Right ventricle myocardium superior (tissue), 1 donor: ENCODE measurements around the gene DISC1. TPM values are rescaled to one million over a fixed set of nuclear protein-coding genes. Genes with fewer than 3 reads are reported as not detected.
"Not testable (repeated sequence)": the region's sequence is repeated elsewhere in the genome, so short reads cannot be mapped to it uniquely, and the experiment has no call there.

ENCODE experiments used
- ATAC-seq: fragments of 200-7000 bp; cut with Tn5 transposase; one replicate; pipeline ENCODE4 v1.9.1; 2020; ENCODE audit warnings: mild to moderate bottlenecking; ENCODE audit not compliant: poor library complexity
- DNase-seq: peaks from one replicate; pipeline ENCODE4 v3.0.0-alpha.2; 2020
- intact Hi-C: fragments of 100-400 bp; cut with DNase I; formaldehyde crosslinking; loops from one replicate; pipeline ENCODE4 v1.11.2; 2022
- total RNA-seq: library from RNA; stranded (reverse); fragmentation: NEBNext Ultra II Directional; extraction: Animal tissue kit (Norgen Biotek cat#: 25700); gene quantifications from one replicate; pipeline ENCODE4 v1.2.1, GENCODE V29; 2021
- donor health status: DM: no; HTN: yes; CAD: no; lungs with severe emphysema.

The DISC1 gene
- total RNA-seq, 1 donor from 2014 or later, result 3.0 TPM

- intact Hi-C loops, result no loop called here
- peak; percentile 53 for DNase-seq
- no peak for ATAC-seq
Observed at GRCh38 chr1:231629132-231629531, 2.5 kb downstream of the DISC1 start.

GRCh38 chr1:231630558-231631205 is 4.1 kb downstream of the DISC1 start:
- intact Hi-C loops, result no loop called here
- ATAC-seq (no peak), DNase-seq (no peak)

DNA sequence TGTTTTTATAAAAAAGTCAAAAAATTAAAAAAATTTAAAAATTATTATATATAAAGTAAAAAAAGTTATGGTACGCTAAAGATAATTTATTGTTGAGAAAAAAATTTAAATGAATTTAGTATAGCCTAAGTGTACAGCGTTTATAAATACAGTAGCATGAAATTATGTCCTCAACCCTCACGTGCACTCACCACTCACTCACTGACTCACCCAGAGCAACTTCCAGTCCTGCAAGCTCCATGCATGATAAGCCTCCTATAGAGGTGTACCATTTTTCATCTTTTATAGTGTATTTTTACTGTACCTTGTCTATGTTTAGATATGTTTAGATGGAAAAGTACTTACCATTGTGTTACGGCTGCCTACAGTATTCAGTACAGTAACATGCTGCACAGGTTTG is 5.1 kb downstream of the DISC1 start:
- DNase-seq (no peak), ATAC-seq (no peak)
- intact Hi-C loops, result no loop called here

GRCh38 chr1:231632119-231632518 is 5.5 kb downstream of the DISC1 start:
- DNase-seq (no peak), ATAC-seq (no peak)
- intact Hi-C loops, result no loop called here

DNA sequence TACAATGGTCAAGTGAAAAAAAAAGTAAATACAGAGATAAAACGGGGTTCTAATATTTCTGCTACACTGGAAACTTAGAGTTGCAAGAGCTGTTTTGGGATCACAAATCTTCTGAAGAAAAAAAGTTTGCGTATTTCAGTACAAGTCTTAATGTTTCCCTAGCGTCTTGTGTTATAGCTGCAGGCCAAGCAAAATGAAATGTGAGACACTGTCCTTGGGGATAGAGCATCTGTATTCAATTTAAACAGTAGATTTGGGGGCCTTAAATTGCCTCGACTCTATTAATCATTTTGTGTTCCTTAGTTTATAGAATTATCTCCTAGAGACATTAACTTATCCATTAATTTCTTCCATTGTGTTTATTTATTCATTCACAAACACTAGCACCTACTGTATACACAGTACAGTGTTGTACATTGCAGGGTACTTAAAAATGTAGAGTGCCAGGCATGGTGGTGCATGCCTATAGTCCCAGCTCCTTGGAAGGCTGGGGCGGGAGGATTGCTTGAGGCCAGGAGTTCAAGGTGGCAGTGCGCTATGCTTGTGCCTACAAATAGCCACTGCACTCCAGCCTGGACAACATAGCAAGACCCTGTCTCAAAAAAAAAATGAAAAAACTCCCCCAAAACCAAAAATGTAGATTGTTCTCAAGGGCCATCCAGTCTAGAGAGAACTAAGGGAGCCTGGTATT is 7.9 kb downstream of the DISC1 start:
- intact Hi-C loops, result no loop called here
- DNase-seq, result no peak
- ATAC-seq, result no peak

- intact Hi-C loops, result no loop called here
- DNase-seq (no peak), ATAC-seq (peak; percentile 36)
Observed at GRCh38 chr1:231636157-231636556, 9.6 kb downstream of the DISC1 start.

DNA sequence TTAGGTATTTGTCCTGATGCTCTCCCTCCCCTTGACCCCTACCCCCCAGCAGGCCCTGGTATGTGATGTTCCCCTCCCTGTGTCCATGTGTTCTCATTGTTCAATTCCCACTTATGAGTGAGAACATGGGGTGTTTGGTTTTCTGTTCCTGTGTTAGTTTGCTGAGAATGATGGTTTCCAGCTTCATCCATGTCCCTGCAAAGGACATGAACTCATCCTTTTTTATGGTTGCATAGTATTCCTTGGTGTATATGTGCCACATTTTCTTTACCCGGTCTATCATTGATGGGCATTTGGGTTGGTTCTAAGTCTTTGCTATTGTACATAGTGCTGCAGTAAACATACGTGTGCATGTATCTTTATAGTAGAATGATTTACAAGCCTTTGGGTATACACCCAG is 10.3 kb downstream of the DISC1 start:
- intact Hi-C loops, DNase-seq, ATAC-seq: not testable (repeated sequence)

- intact Hi-C loops, result no loop called here
- DNase-seq, result no peak
- ATAC-seq, result no peak
Observed at GRCh38 chr1:231638647-231639046, 12.1 kb downstream of the DISC1 start.

DNA sequence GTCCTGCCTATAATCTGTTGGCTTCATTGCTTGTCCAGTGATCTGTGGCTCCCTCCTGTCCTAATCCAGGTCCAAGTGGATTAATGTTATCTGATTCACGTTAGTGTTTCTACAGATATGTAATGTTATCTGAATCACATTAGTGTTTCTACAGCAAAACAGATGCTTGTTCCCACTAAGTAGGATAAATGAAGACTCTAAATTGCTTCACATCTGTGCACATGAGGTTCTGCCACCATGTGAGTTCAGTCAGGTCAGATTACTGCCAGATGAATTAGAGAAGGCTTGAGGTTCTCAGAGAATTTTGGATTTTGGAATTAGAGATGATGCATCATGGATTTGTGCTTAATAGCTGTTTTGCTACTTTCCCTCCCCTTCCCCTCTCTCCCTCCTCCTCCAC is 13.2 kb downstream of the DISC1 start:
- no peak for ATAC-seq
- intact Hi-C loops, result no loop called here
- DNase-seq, result no peak

- DNase-seq, intact Hi-C loops, ATAC-seq: not testable (repeated sequence)
Observed at GRCh38 chr1:231641444-231641843, 14.9 kb downstream of the DISC1 start.

GRCh38 chr1:231642061-231642460 is 15.5 kb downstream of the DISC1 start:
- intact Hi-C loops, ATAC-seq: not testable (repeated sequence)

GRCh38 chr1:231642618-231643017 is 16.0 kb downstream of the DISC1 start:
- intact Hi-C loops, result no loop called here
- ATAC-seq, result peak; percentile 45
- no peak for DNase-seq

More at GRCh38 chr1:231642061-231642460, 15.5 kb downstream of the DISC1 start:
- not testable (repeated sequence) for DNase-seq

DNA sequence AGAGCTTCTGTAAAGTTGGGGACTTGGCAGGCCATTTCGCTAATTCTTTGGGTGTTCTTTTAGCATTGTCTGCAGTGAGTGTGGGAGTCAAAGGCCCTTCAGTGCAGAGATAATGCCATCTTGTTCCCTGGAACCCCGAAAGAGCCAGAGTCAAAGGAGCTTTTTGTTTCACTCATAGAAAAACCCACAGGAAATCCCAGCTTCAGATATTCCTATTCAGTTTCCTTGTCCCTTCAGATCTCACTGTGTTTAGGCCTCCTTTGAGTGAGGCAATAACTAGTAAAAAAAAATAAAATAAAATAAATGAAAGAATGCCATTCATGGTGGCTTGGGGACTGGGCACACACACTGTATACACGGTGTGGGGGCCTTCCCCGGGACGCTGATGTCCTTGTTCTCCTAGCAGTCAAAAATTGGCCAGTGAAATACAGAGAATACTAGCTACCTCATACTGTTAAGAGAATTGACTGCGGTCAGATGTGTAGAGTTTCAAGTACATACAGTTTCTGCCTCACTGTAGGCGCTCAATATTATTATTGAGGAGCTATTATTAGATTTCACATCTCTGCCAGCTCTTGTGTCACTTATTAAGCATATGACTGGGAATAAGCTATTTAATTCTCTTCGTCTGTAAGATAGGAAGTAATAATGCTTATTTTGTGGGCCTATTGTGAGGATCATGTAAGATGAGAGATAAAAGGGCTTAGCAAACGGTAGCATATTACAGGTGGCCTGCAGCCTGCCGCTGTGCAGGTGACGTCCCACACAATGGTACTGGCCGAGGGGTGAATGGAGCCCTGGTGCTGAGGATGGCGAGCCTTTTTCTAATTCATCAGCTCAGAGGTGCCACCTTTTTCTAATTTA is 16.7 kb downstream of the DISC1 start:
- intact Hi-C loops, result no loop called here
- DNase-seq, result no peak
- ATAC-seq, result peak; percentile 85

- no peak for DNase-seq
- ATAC-seq, result peak; percentile 16
- intact Hi-C loops, result no loop called here
Observed at GRCh38 chr1:231643935-231644237, 17.3 kb downstream of the DISC1 start.

GRCh38 chr1:231645634-231646033 is 19.0 kb downstream of the DISC1 start:
- intact Hi-C loops, ATAC-seq, DNase-seq: not testable (repeated sequence)

DNA sequence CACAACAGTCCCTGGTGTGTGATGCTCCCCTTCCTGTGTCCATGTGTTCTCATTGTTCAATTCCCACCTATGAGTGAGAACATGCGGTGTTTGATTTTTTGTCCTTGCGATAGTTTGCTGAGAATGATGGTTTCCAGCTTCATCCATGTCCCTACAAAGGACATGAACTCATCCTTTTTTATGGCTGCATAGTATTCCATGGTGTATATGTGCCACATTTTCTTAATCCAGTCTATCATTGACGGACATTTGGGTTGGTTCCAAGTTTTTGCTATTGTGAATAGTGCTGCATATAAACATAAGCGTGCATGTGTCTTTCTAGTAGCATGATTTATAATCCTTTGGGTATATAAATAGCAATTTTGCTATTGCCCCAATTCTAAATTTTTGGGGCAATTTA is 19.6 kb downstream of the DISC1 start:
- DNase-seq, ATAC-seq, intact Hi-C loops: not testable (repeated sequence)

DNA sequence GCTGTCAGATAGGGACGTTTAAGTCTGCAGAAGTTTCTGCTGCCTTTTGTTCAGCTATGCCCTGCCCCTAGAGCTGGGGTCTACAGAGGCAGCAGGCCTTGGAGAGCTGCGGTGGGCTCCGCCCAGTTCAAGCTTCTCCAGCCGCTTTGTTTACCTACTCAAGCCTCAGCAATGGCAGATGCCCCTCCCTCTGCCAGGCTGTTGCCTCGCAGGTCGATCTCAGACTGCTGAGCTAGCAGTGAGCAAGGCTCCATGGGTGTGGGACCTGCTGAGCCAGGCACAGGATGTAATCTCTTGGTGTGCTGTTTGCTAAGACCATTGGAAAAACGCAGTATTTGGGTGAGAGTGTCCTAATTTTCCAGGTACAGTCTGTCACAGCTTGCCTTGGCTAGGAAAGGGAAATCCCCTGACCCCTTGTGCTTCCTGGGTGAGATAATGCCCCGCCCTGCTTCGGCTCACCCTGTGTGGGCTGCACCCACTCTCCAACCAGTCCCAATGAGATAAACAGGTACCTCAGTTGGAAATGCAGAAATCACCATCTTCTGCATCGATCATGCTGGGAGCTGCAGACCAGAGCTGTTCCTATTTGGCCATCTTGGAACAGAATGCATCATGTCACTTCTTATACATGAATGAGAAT is 25.2 kb downstream of the DISC1 start:
- DNase-seq, intact Hi-C loops, ATAC-seq: not testable (repeated sequence)

DNA sequence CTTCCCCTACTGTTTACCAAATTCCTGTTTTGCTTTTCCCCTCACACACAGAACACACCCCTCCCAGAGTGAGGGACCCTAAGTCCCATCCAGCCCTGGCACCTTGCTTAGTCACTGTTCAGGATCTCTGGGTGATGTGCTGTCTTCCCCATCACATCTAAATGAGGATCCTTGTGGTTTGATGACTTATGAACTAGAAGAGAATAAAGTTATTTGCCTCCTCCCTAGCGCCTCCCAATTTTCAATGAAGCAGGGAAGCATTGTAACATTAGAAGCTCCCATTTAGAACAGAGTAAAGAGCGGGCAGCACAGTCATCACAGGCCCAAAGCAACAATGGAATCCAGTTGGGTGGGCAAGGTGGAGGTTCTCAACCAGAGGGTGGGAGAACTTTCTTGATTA is 27.0 kb downstream of the DISC1 start:
- no peak for ATAC-seq
- intact Hi-C loops, result no loop called here
- DNase-seq, result no peak

DNA sequence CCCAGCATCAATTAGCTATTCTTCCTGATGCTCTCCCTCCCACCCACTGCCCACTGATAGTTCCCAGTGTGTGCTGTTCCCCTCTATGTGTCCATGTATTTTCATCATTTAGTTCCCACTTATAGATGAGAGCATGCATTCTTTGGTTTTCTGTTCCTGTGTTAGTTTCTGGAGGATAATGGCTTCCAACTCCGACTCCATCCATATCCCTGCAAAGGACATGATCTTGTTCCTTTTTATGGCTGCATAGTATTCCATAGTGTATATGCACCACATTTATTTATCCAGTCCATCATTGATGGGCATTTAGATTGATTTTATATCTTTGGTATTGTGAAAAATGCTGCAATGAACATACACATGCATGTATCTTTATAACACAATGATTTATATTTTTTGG is 30.2 kb downstream of the DISC1 start:
- DNase-seq, result no peak
- intact Hi-C loops, result no loop called here
- ATAC-seq, result no peak
